CD4-positive, alpha-beta T cell treated with Interleukin-15 for 4 hours (primary cell): ENCODE data around the gene MUC3A.
"Not testable (repeated sequence)": the region's sequence is repeated elsewhere in the genome, so short reads cannot be mapped to it uniquely, and the experiment has no call there.

Experiments
- DNase-seq: peaks from one replicate; pipeline ENCODE4 v3.0.0-alpha.2; 2020; ENCODE audit warnings: low spot score

Gene MUC3A

DNA sequence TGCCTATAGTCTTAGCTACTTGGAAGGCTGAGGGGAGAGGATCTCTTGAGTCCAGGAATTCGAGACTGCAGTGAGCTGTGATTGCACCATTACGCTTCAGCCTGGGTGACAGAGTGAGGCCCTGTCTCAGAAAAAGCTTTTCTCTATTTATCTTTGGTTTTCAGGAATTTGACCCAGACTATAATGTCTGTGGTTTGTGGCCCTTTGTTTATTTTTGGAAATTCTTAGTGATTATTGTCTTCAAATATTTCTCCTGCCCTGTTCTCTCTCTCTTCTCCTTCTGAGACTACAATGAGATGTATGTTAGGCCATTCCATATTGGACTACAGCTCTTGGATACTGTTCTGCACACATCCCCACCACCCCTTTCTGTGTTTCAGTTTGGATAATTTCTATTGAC lies 24.7 kb downstream of the MUC3A start:
- DNase-seq: no peak

DNA sequence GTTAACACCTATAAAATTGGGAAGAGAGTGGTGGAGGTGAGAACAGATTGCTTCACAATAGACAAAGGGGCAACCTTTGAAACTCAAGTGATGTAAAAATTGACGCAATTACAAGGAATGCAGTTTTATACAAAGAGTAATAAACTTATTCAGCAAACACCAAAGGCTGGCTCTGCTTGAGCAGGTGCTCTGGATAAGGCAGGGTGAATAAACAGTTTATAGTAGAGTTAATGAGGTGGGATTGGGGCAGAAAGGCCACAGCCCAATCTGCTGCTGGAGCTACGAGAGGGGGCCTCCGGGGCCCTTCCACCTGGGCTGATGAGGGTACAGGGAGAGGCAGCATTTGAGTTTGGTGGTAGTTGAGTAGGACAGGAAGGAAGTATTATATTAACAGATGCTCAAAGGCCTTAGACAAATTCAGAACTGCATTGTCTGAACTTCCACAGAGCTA lies 26.1 kb downstream of the MUC3A start:
- no peak for DNase-seq

DNA sequence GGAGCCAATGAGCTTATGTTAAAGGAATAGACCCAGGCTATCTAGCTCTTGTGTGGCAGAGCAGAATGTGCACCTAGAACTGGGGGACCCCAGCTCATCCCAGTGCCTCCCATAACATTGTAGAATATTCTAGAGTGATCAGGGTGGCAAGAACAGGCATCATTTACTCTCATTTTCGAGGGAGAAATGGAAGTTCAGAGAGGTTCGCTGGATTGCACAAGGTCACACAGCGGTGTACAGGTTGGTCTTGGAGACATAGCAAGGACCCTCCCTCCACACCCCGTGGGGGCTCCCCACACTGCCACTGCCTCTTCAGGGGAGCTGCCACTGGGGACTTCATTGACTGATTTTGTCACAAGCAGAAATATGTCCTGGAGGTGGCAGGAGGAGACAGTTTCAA lies 29.0 kb downstream of the MUC3A start:
- DNase-seq: no peak

DNA sequence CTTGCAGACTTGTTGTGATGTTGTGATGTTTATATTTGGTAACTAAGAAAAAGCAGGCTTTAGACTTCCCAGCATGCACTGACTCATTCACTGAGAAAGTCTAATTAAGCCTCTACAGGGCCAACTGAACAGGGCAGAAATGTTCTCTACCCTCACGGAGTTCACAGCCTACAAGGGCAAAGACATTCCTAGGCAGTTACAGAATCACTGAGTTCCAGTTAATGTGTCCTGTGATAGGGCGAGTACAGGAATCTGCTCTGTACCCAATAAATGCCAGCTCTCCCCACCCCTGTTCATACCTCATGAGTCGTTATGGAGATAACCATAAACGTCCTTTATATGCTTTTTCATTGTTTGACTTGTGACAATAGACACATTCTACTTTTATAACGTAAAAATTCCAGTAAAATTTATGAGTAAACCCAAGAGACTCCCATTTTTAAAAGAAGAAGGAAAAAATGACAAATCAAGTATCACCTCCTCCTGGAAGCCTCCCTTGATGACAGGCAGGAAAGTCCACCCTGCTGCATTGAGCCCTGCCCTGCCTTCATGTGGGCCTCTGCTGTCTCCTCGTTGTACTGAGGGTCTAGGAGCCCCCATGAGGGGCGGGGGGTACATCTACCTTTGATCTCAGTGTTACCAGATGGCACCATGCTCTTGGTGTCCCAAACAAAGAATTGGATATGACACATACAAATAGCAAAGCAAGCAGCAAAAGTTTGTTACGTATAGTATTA lies 34.3 kb downstream of the MUC3A start:
- DNase-seq: no peak

DNA sequence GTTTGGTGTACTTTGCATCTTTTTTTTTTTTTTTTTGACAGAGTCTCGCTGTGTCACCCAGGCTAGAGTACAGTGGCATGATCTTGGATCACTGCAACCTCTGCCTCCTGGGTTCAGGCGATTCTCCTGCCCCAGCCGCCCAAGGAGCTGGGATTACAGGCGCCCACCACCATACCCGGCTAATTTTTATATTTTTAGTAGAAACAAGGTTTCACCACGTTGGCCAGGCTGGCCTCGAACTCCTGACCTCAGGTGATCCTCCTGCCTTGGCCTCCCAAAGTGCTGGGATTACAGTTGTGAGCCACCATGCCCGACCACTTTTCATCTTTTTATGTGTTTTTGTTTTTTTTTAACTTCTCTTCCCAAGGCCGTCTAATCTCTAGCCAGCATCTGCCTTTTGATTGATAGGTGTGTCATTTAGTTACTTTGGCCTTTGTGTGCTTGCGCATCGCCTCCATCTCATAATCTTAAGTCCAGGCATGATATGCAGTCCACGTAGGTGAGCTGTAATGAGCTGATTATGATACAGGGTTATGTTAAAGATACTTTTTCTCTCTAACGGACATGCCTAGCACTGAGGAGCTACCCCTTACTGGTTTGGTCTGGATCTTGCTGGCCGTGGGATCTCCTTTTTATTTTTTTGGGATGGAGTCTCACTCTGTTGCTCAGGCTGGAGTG lies 35.0 kb downstream of the MUC3A start:
- not testable (repeated sequence) for DNase-seq

DNA sequence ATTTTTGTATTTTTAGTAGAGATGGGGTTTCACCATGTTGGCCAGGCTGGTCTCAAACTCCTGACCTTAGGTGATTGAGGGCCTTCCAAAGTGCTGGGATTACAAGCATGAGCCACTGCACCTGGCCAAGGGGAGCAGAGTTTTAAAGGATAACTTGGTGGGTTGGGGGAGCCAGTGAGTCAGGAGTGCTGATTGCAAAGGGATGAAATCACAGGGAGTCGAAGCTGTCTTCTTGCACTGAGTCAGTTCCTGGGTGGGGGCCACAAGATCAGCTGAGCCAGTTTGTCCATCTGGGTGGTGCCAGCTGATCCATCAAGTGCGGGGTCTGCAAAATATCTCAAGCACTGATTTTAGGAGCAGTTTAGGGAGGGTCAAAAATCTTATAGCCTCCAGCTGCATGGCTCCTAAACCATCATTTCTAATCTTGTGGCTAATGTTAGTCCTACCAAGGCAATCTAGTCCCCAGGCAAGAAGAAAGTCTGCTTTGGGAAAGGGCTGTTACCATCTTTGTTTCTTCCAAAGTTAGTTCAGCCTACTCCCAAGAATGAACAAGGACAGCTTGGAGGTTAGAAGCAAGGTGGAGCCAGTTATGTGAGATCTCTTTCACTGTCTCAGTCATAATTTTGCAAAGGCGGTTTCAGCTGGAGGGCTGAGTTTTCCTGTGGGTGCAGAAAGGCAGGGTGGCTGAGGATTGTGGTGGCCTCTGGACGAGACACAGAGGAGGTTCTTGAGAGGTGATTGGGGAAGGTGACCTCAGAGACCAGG lies 35.9 kb downstream of the MUC3A start:
- not testable (repeated sequence) for DNase-seq

DNA sequence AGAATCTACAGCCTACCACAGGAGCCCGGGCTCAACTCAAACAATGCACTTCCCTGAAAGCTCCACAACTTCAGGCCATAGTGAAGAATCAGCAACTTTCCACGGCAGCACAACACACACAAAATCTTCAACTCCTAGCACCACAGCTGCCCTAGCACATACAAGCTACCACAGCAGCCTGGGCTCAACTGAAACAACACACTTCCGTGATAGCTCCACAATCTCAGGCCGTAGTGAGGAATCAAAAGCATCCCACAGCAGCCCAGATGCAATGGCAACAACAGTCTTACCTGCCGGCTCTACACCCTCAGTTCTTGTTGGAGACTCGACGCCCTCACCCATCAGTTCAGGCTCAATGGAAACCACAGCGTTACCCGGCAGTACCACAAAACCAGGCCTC lies 42.3 kb downstream of the MUC3A start:
- DNase-seq: no peak

DNA sequence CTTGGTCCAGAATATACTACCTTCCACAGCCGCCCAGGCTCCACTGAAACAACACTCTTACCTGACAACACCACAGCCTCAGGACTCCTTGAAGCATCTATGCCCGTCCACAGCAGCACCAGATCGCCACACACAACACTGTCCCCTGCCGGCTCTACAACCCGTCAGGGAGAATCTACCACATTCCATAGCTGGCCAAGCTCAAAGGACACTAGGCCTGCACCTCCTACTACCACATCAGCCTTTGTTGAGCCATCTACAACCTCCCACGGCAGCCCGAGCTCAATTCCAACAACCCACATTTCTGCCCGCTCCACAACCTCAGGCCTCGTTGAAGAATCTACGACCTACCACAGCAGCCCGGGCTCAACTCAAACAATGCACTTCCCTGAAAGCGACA lies 42.9 kb downstream of the MUC3A start:
- DNase-seq: not testable (repeated sequence)

DNA sequence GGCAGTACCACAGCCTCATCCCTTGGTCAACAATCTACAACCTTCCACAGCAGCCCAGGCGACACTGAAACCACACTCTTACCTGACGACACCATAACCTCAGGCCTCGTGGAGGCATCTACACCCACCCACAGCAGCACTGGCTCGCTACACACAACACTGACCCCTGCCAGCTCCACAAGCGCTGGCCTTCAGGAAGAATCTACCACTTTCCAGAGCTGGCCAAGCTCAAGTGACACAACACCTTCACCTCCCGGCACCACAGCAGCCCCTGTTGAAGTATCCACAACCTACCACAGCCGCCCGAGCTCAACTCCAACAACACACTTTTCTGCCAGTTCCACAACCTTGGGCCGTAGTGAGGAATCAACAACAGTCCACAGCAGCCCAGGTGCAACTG lies 45.3 kb downstream of the MUC3A start:
- not testable (repeated sequence) for DNase-seq

DNA sequence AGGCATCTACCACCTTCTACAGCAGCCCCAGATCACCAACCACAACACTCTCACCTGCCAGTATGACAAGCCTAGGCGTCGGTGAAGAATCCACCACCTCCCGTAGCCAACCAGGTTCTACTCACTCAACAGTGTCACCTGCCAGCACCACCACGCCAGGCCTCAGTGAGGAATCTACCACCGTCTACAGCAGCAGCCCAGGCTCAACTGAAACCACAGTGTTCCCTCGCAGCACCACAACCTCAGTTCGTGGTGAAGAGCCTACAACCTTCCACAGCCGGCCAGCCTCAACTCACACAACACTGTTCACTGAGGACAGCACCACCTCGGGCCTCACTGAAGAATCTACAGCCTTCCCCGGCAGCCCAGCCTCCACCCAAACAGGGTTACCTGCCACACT lies 49.2 kb downstream of the MUC3A start:
- DNase-seq: not testable (repeated sequence)

DNA sequence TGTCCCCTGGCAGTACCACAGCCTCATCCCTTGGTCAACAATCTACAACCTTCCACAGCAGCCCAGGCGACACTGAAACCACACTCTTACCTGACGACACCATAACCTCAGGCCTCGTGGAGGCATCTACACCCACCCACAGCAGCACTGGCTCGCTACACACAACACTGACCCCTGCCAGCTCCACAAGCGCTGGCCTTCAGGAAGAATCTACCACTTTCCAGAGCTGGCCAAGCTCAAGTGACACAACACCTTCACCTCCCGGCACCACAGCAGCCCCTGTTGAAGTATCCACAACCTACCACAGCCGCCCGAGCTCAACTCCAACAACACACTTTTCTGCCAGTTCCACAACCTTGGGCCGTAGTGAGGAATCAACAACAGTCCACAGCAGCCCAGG lies 50.0 kb downstream of the MUC3A start:
- DNase-seq: not testable (repeated sequence)

DNA sequence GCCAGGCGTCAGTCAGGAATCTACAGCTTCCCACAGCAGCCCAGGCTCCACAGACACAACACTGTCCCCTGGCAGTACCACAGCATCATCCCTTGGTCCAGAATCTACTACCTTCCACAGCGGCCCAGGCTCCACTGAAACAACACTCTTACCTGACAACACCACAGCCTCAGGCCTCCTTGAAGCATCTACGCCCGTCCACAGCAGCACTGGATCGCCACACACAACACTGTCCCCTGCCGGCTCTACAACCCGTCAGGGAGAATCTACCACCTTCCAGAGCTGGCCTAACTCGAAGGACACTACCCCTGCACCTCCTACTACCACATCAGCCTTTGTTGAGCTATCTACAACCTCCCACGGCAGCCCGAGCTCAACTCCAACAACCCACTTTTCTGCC lies 50.7 kb downstream of the MUC3A start:
- DNase-seq: not testable (repeated sequence)

DNA sequence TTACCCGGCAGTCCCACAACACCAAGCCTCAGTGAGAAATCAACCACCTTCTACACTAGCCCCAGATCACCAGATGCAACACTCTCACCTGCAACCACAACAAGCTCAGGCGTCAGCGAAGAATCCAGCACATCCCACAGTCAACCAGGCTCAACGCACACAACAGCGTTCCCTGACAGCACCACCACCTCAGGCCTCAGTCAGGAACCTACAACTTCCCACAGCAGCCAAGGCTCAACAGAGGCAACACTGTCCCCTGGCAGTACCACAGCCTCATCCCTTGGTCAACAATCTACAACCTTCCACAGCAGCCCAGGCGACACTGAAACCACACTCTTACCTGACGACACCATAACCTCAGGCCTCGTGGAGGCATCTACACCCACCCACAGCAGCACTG lies 53.0 kb downstream of the MUC3A start:
- DNase-seq: not testable (repeated sequence)

DNA sequence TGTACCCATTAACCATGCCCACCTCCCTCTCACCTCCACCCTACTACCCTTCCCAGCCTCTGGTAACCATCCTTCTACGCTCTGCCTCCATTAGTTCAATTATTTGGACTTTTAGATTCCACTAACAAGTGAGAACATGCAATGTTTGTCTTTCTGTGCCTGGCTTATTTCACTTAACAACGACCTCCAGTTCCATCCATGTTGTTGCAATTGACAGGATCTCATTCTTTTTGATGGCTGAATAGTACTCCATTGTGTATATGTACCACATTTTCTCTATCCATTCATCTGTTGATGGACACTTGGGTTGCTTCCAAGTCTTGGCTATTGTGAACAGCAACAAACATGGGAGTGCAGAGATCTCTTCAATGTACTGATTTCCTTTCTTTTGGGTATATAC lies 58.0 kb downstream of the MUC3A start:
- not testable (repeated sequence) for DNase-seq

DNA sequence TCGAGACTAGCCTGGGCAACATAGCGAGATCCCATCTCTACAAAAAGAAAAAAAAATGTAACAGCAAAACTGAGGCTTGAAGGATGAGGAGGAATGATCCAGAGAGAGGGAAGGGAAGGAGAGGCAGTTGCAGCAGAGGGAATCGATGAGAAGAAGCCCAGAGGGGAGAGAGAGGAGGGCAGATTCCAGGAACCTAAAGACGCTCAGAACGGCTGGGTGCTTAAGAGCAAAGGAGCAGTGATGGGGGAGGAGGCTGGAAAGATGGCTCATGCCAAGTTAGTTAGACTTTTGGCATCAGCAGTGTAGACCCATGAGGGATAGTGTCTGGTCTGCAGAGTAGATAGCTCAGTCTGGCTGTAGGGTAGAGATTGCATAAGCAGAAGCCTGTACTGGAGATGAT lies 60.3 kb downstream of the MUC3A start:
- DNase-seq: no peak

DNA sequence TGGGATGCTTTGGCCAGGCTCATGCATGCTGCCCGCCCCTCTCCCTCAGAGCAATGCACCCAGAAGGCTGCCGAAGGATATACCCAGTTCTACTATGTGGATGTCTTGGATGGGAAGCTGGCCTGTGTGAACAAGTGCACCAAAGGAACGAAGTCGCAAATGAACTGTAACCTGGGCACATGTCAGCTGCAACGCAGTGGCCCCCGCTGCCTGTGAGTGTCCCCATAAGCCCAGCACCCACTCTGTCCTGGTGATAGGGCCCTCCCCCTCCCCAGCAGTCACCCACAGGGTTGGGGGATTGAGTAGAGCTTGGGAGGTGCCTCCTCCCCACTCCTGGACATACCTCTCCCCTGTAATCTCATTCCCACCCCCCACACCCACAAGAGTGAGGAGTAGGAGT lies 63.6 kb downstream of the MUC3A start:
- DNase-seq: no peak

DNA sequence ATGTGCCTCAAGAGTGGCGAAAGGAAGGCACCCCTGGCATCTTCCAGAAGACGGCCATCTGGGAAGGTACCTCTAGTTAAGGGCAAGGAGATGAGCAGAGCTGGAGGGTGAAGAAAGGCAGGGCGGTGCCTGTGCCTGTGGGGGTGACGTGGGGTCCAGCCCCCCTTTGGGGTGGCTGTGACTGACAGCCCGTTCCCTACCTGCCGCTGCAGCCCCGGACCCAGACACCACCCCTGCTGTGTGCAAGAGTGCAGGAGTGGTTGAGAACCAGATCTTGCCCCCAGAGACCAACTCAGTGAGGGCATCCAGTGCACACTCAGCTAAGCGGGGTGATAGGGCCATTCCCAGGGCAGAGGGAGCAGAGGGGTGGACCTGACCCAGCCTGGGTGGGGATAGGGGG lies 66.3 kb downstream of the MUC3A start:
- DNase-seq: no peak

DNA sequence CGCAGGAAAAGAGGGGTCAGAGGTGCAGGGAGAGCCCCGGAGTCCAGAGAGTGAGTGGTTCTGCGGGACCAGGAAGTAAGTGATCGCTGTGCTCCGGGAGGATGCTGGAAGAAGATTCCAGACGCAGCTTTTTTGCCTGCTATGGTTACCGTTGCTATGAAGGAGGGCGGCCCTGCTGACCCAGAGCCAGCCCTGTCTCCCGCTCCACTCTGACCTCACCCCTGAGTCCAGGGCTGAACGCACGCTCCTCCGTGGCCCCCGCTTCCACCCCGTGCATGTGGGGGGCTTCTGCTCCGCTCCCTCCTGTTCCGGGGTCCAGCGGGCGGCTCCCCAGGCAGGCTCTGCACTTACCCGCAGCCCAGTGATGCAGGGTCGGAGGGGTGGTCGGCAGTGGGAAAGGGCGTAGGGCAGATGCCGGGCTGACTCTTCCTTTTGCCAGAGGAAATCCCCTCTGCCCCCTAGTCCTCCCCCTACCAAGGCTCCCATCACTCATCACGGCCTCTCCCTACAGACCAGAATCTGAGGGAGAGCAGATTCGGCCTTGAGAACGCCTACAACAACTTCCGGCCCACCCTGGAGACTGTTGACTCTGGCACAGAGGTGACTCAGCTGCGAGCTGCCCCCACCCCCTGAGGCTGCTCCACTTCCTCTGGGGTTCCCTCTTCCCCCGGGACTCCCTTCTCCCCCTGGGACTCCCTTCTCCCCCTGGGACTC lies 67.9 kb downstream of the MUC3A start:
- DNase-seq: peak; percentile 83
